Right lobe of liver (tissue), 6 donors: ENCODE measurements around the gene KIRREL3. TPM values are rescaled to one million over a fixed set of nuclear protein-coding genes. Genes with fewer than 3 reads are reported as not detected.

Source experiments
- ATAC-seq, 4 donors: fragments of 200-7000 bp; cut with Tn5 transposase; one replicate each; pipeline ENCODE4 v1.9.1; 2020; ENCODE audit warnings: mild to moderate bottlenecking in 4 of 4, moderate library complexity in 4 of 4
- DNase-seq, 3 donors: peaks; one replicate each; pipeline ENCODE4 v3.0.0-alpha.2; 2020
- H3K27ac ChIP-seq, 3 donors: fragments of 200-600 bp; one replicate each; pipeline ENCODE4 v1.8.0; 2022
- H3K27me3 ChIP-seq, 2 donors: fragments of 200-600 bp; one replicate each; pipeline ENCODE4 v1.8.0; 2022
- H3K36me3 ChIP-seq, 4 donors: fragments of 200-600 bp; sonication (generic) in 1 of 4; one replicate each; pipeline versions ENCODE4 v1.5.1 to v1.8.0; 2017 to 2022; ENCODE audit warnings: control low read depth in 1 of 4
- H3K4me1 ChIP-seq, 4 donors: fragments of 200-600 bp; sonication (generic) in 1 of 4; one replicate each; pipeline versions ENCODE4 v1.5.1 to v1.8.0; 2017 to 2022; ENCODE audit warnings: control low read depth in 1 of 4
- H3K4me3 ChIP-seq, 3 donors: fragments of 200-600 bp; one replicate each; pipeline ENCODE4 v1.8.0; 2022
- H3K9me3 ChIP-seq, 4 donors: fragments of 200-600 bp; sonication (generic) in 1 of 4; one replicate each; pipeline versions ENCODE4 v1.5.1 to v1.8.0; 2017 to 2022; ENCODE audit warnings: control low read depth in 1 of 4
- CTCF ChIP-seq, 4 donors: fragments of 200-600 bp in 3 of 4; fragments of 450-650 bp in 1 of 4; IDR thresholded peaks; one replicate each; pipeline versions ENCODE4 v1.5.1 to v1.8.0; 2016 to 2022; ENCODE audit warnings: antibody characterized with exemption in 4 of 4, mild to moderate bottlenecking in 2 of 4
- POLR2A ChIP-seq: fragments of 450-650 bp; IDR thresholded peaks from one replicate; pipeline ENCODE4 v1.6.1; 2017; ENCODE audit warnings: antibody characterized with exemption, mild to moderate bottlenecking
- WGBS: methylation state at CpG from one replicate; pipeline ENCODE4 v1.1.6; 2018; ENCODE audit warnings: low coverage, low lambda C conversion rate; ENCODE audit not compliant: insufficient coverage; ENCODE audit errors: missing lambda C conversion rate; 5-methylcytosine and 5-hydroxymethylcytosine counted together
- intact Hi-C, 2 donors: fragments of 100-400 bp; cut with DNase I; formaldehyde crosslinking; loops; one replicate each; pipeline versions ENCODE4 v1.11.2 to v1.14.1; 2022
- total RNA-seq, 6 experiments: library from RNA; depleted of rRNA in 2 of 6; stranded (reverse); fragments of >200 nt in 2 of 6; fragmentation: NEBNext Ultra II Directional in 3 of 6; extraction: Animal tissue kit (Norgen Biotek cat#: 25700) in 3 of 6; gene quantifications; one replicate each; pipeline versions ENCODE4 v1.1.0 to v1.2.4, GENCODE V29; 2016 to 2023
- donor health status: DM: no; HTN: yes; CAD: no.
- donor health status: DM: no; HTN: no; CAD: no.
- donor health status: DM: no; HTN: no; CAD: no.
- donor health status: DM: no; HTN: yes; CAD: no.
- donor health status: DM: no; HTN: yes; CAD: no.

The KIRREL3 gene
- total RNA-seq, 6 experiments from 2014 or later: not detected

- no peaks in the 10 kb centered on the region for H3K27me3 ChIP-seq
- no peaks in the 10 kb centered on the region for H3K4me1 ChIP-seq
- no peak overlapping the region for H3K4me3 ChIP-seq
- ATAC-seq: peak in 2 of 4 donors; percentile 55 to 61
- 24% methylated on average over 4 of the region's 5 CpGs for WGBS
- no peak for DNase-seq
- intact Hi-C loops: no loop called here
- no peaks in the 10 kb centered on the region for H3K9me3 ChIP-seq
- TF ChIP-seq CTCF (IDR thresholded peaks at IDR 0.05) (no peak), POLR2A (no peak)
- H3K36me3 ChIP-seq: no peaks in the 10 kb centered on the region
- no peak overlapping the region for H3K27ac ChIP-seq
Measured at GRCh38 chr11:126638648-126639047, 361.9 kb downstream of the KIRREL3 start.

GRCh38 chr11:126637795-126638175 lies 362.8 kb downstream of the KIRREL3 start:
- ATAC-seq (no peak), DNase-seq (no peak)
- intact Hi-C loops: no loop called here
- Histone ChIP-seq H3K4me3 (no peak overlapping the region), H3K27me3 (no peaks in the 10 kb centered on the region), H3K36me3 (no peaks in the 10 kb centered on the region), H3K9me3 (no peaks in the 10 kb centered on the region), H3K27ac (no peak overlapping the region), H3K4me1 (no peaks in the 10 kb centered on the region)
- WGBS: 68% methylated on average over 2 of the region's 2 CpGs
- no peak for TF ChIP-seq CTCF (IDR thresholded peaks at IDR 0.05)
- no peak for TF ChIP-seq POLR2A

GRCh38 chr11:126636911-126637794 lies 363.4 kb downstream of the KIRREL3 start:
- intact Hi-C loops: no loop called here
- WGBS: 51% methylated on average over 5 of the region's 5 CpGs
- no peaks in the 10 kb centered on the region for H3K36me3 ChIP-seq
- H3K27ac ChIP-seq: no peak overlapping the region
- H3K4me1 ChIP-seq: no peaks in the 10 kb centered on the region
- no peak overlapping the region for H3K4me3 ChIP-seq
- TF ChIP-seq CTCF (IDR thresholded peaks at IDR 0.05) (no peak), POLR2A (no peak)
- no peak for DNase-seq
- no peaks in the 10 kb centered on the region for H3K27me3 ChIP-seq
- no peaks in the 10 kb centered on the region for H3K9me3 ChIP-seq
- ATAC-seq: peak in 1 of 4 donors; percentile 16

GRCh38 chr11:126635511-126635910 lies 365.1 kb downstream of the KIRREL3 start:
- Histone ChIP-seq H3K27me3 (no peaks in the 10 kb centered on the region), H3K4me3 (no peak overlapping the region), H3K36me3 (no peaks in the 10 kb centered on the region), H3K4me1 (no peaks in the 10 kb centered on the region), H3K27ac (no peak overlapping the region), H3K9me3 (no peaks in the 10 kb centered on the region)
- ATAC-seq: no peak
- intact Hi-C loops: no loop called here
- no peak for DNase-seq
- WGBS: 71% methylated on average over 2 of the region's 3 CpGs
- TF ChIP-seq POLR2A: no peak
- no peak for TF ChIP-seq CTCF (IDR thresholded peaks at IDR 0.05)
